Natural killer cell (primary cell): ENCODE results near the gene ZSCAN21. TPM values are rescaled to one million over a fixed set of nuclear protein-coding genes. Genes with fewer than 3 reads are reported as not detected.
"Not testable (repeated sequence)": the region's sequence is repeated elsewhere in the genome, so short reads cannot be mapped to it uniquely, and the experiment has no call there.

ENCODE experiments used
- ATAC-seq, 3 donors: fragments of 150-1000 bp in 2 of 3; fragments of 200-7000 bp in 1 of 3; cut with Tn5 transposase; 1 replicate in 1 of 3; 2 replicates in 2 of 3; pipeline ENCODE4 v1.10.0; 2021; ENCODE audit warnings: mild to moderate bottlenecking in 2 of 3, moderate library complexity in 2 of 3
- DNase-seq, 2 donors: peaks; one replicate each; pipeline versions ENCODE4 v3.0.0 to v3.0.0-alpha.2; 2013 to 2021; ENCODE audit warnings: mixed read lengths in 1 of 2
- H3K27ac ChIP-seq: one replicate; pipeline ENCODE4 v1.5.1; 2013; ENCODE audit warnings: mild to moderate bottlenecking, low read length
- H3K27me3 ChIP-seq: one replicate; pipeline ENCODE4 v1.6.1; 2013; ENCODE audit warnings: low read length; ENCODE audit not compliant: control insufficient read depth, insufficient read depth
- H3K36me3 ChIP-seq: one replicate; pipeline ENCODE4 v1.6.1; 2013; ENCODE audit warnings: low read length; ENCODE audit not compliant: control insufficient read depth, insufficient read depth
- H3K4me1 ChIP-seq: one replicate; pipeline ENCODE4 v1.6.1; 2013; ENCODE audit warnings: low read length; ENCODE audit not compliant: control insufficient read depth, insufficient read depth
- H3K4me3 ChIP-seq: one replicate; pipeline ENCODE4 v1.5.1; 2013; ENCODE audit warnings: low read length
- H3K9me3 ChIP-seq: one replicate; pipeline ENCODE4 v1.6.1; 2013; ENCODE audit warnings: low read length; ENCODE audit not compliant: control insufficient read depth, insufficient read depth
- H3K27ac Mint-ChIP-seq, 2 donors: one replicate each; pipeline ENCODE4 v1.8.0; 2022; ENCODE audit warnings: mild to moderate bottlenecking in 2 of 2, mixed read lengths in 2 of 2, moderate library complexity in 1 of 2
- H3K27me3 Mint-ChIP-seq, 2 donors: one replicate each; pipeline ENCODE4 v1.8.0; 2022; ENCODE audit warnings: low read depth in 2 of 2, mixed read lengths in 2 of 2
- H3K36me3 Mint-ChIP-seq: one replicate; pipeline ENCODE4 v1.8.0; 2022; ENCODE audit warnings: mixed read lengths
- H3K4me1 Mint-ChIP-seq, 2 donors: one replicate each; pipeline ENCODE4 v1.8.0; 2022; ENCODE audit warnings: mixed read lengths in 2 of 2
- H3K4me3 Mint-ChIP-seq: one replicate; pipeline ENCODE4 v1.8.0; 2022; ENCODE audit warnings: mild to moderate bottlenecking, moderate library complexity, mixed read lengths
- H3K9me3 Mint-ChIP-seq, 2 donors: one replicate each; pipeline ENCODE4 v1.8.0; 2022; ENCODE audit warnings: mixed read lengths in 2 of 2
- CTCF ChIP-seq: fragments of 200-600 bp; IDR thresholded peaks from one replicate; pipeline ENCODE4 v1.8.0; 2022; ENCODE audit warnings: antibody characterized with exemption
- WGBS: methylation state at CpG from one replicate; pipeline ENCODE4 v1.1.7; 2013; ENCODE audit warnings: missing lambda C conversion rate; ENCODE audit not compliant: insufficient coverage; 5-methylcytosine and 5-hydroxymethylcytosine counted together
- intact Hi-C: fragments of 100-400 bp; cut with micrococcal nuclease; formaldehyde crosslinking; loops from one replicate; pipeline ENCODE4 v1.14.2; 2022
- total RNA-seq, 4 donors: library from RNA; stranded (reverse); fragments of 120-200 nt in 1 of 4; gene quantifications; one replicate each; pipeline versions ENCODE4 v1.2.3 to v1.2.4, GENCODE V29; 2013 to 2022

Gene ZSCAN21
- total RNA-seq, 3 donors from 2014 or later (not counting 1 experiment from before 2014, with no cell fraction given), result 6.2 to 8.9 (median 7.2) TPM

DNA sequence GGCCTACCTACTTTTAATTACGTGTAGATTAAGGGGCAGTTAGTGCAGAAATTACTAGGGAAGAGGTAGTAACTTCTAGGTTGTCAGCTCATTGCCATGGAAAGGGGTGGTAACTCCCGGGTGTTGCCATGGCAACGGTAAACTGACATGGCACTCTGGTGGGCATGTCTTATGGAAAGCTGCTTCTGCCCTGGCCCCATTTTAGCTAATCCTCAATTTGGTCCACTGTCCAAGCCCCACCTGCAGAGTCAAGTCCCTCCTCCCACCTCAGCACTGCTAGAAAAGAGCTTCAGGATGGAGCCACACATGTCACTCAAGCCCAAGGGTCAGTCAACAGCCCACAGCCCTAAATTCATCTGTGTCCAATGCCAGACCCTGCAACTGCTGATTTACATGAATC lies 41.7 kb upstream of the ZSCAN21 start:
- Mint-ChIP-seq H3K4me1 (no peaks in the 10 kb centered on the region), H3K27ac (no peak overlapping the region), H3K27me3 (peaks cover 6 to 9% of the 10 kb centered on the region in 2 donors), H3K9me3 (no peaks in the 10 kb centered on the region), H3K4me3 (no peak overlapping the region), H3K36me3 (no peaks in the 10 kb centered on the region)
- H3K27me3 ChIP-seq, result no peaks in the 10 kb centered on the region
- DNase-seq (no peak), ATAC-seq (no peak)
- H3K4me1 ChIP-seq, result no peaks in the 10 kb centered on the region
- H3K9me3 ChIP-seq, result no peaks in the 10 kb centered on the region
- intact Hi-C loops, result no loop called here
- H3K27ac ChIP-seq, result no peak overlapping the region
- no peak for TF ChIP-seq CTCF
- 89% methylated on average over 2 of the region's 3 CpGs for WGBS
- no peaks in the 10 kb centered on the region for H3K36me3 ChIP-seq
- no peak overlapping the region for H3K4me3 ChIP-seq

DNA sequence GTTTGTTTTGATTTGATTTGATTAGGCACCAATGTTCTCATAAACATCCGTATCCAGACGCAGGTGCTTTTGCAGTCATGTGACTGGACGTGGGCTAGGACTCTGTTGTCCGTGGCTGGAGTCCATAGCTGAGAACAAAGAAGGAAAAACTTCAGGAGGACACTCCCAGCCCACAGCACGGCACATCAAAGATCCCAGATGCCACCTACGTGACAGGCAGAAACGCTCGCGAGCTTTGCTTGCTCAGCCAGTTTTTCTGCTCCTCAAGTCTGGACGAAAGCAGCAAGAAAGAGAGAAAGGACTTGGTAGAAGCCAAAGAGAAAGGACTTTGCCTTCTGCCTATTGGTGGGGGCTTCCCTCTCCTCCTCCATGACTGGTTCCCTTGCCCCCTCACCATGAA lies 41.0 kb upstream of the ZSCAN21 start:
- no peak overlapping the region for H3K4me3 Mint-ChIP-seq
- no peak for ATAC-seq
- no peak overlapping the region for H3K27ac Mint-ChIP-seq

DNA sequence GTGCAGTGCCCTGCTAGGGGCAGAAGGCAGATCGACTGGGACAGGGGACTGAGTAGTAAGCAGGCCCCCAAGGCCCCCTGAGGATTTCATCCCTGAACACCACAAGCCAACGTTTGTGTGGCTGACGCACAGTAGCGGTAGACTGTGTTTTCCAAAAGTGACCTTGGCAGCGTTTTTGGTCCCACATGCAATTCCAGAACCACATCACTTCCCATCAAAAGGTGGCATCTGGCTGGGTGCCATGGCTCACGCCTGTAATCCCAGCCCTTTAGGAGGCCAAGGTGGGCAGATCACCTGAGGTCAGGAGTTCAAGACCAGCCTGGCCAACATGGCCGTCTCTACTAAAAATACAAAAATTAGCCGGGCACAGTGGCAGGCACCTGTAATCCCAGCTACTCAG lies 39.6 kb upstream of the ZSCAN21 start:
- ATAC-seq, H3K4me3 ChIP-seq, H3K27me3 Mint-ChIP-seq, H3K36me3 ChIP-seq, H3K4me1 ChIP-seq, H3K36me3 Mint-ChIP-seq, H3K4me1 Mint-ChIP-seq, H3K27ac Mint-ChIP-seq, intact Hi-C loops, DNase-seq, H3K27me3 ChIP-seq, H3K4me3 Mint-ChIP-seq, H3K27ac ChIP-seq, H3K9me3 Mint-ChIP-seq, H3K9me3 ChIP-seq: not testable (repeated sequence)
- WGBS, result 80% methylated on average over 8 of the region's 8 CpGs

More for the DNA sequence above, 41.0 kb upstream of the ZSCAN21 start:
- H3K27ac ChIP-seq, result no peak overlapping the region
- Mint-ChIP-seq H3K4me1 (no peaks in the 10 kb centered on the region), H3K27me3 (peaks cover 6 to 9% of the 10 kb centered on the region in 2 donors), H3K36me3 (no peaks in the 10 kb centered on the region), H3K9me3 (no peaks in the 10 kb centered on the region)
- DNase-seq, result no peak
- H3K27me3 ChIP-seq, result no peaks in the 10 kb centered on the region
- WGBS, result 90% methylated on average over 10 of the region's 10 CpGs
- no peaks in the 10 kb centered on the region for H3K36me3 ChIP-seq
- no peaks in the 10 kb centered on the region for H3K9me3 ChIP-seq
- no peak overlapping the region for H3K4me3 ChIP-seq
- no peak for TF ChIP-seq CTCF
- no peaks in the 10 kb centered on the region for H3K4me1 ChIP-seq
- intact Hi-C loops, result no loop called here

GRCh38 chr7:100010901-100011300 lies 38.7 kb upstream of the ZSCAN21 start:
- Mint-ChIP-seq H3K27me3 (peaks cover 5 to 6% of the 10 kb centered on the region in 2 donors), H3K27ac (no peak overlapping the region), H3K4me3 (no peak overlapping the region), H3K4me1 (peaks cover 4 to 5% of the 10 kb centered on the region in 2 donors), H3K9me3 (no peaks in the 10 kb centered on the region), H3K36me3 (no peaks in the 10 kb centered on the region)
- ATAC-seq (no peak), DNase-seq (no peak)
- WGBS, result 72% methylated on average over 2 of the region's 2 CpGs
- no peak for TF ChIP-seq CTCF
- Histone ChIP-seq H3K27me3 (no peaks in the 10 kb centered on the region), H3K36me3 (no peaks in the 10 kb centered on the region), H3K4me3 (no peak overlapping the region), H3K27ac (no peak overlapping the region), H3K4me1 (peaks cover 8% of the 10 kb centered on the region), H3K9me3 (no peaks in the 10 kb centered on the region)
- intact Hi-C loops, result no loop called here
